ENCODE measurements around the gene KRT85. TPM values are rescaled to one million over a fixed set of nuclear protein-coding genes. Genes with fewer than 3 reads are reported as not detected.

Gene KRT85
- total and polyA plus RNA-seq, 2 experiments from 2014 or later: not detected

- no peaks in the 10 kb centered on the region for H3F3A ChIP-seq (ENCODE audit: insufficient read depth)
- H3K4me3 ChIP-seq: no peak overlapping the region
- H3K36me3 ChIP-seq (ENCODE audit: low read depth): no peaks in the 10 kb centered on the region
- H3K27ac ChIP-seq: no peak overlapping the region
- no peaks in the 10 kb centered on the region for H3K79me2 ChIP-seq (ENCODE audit: insufficient read depth)
- H3K4me1 ChIP-seq (ENCODE audit: insufficient read depth): no peaks in the 10 kb centered on the region
- TF ChIP-seq EZH2 (IDR thresholded peaks at IDR 0.05; ENCODE audit: insufficient read depth, poor library complexity, severe bottlenecking): no peak
- TF ChIP-seq EZH2phosphoT487 (IDR thresholded peaks at IDR 0.05; ENCODE audit: insufficient read depth, low read depth): no peak
- H4K20me1 ChIP-seq (ENCODE audit: insufficient read depth): no peaks in the 10 kb centered on the region
- in situ Hi-C loops (cut with MboI): no loop called here
- WGBS, 2 experiments (ENCODE audit: low coverage in 1 of 2, low lambda C conversion rate in 2 of 2, missing lambda C conversion rate in 2 of 2): 83 to 86% methylated on average over 25 to 56 of the region's 56 CpGs
- no peak for DNase-seq
- no peak overlapping the region for H3K9ac ChIP-seq
- no peak overlapping the region for H3K4me2 ChIP-seq (ENCODE audit: unreplicated experiment)
- H3K9me2 ChIP-seq (ENCODE audit: insufficient read depth): no peaks in the 10 kb centered on the region
- H3K9me3 ChIP-seq (ENCODE audit: low read depth): no peaks in the 10 kb centered on the region
- no peak overlapping the region for H2AFZ ChIP-seq
- H3K27me3 ChIP-seq (replicated peaks; ENCODE audit: insufficient read depth): peaks cover 49% of the 10 kb centered on the region
Measured at GRCh38 chr12:52356031-52356761, 11.1 kb downstream of the KRT85 start.

- H3K27ac ChIP-seq: no peak overlapping the region
- peaks cover 48% of the 10 kb centered on the region for H3K27me3 ChIP-seq (replicated peaks; ENCODE audit: insufficient read depth)
- no peaks in the 10 kb centered on the region for H4K20me1 ChIP-seq (ENCODE audit: insufficient read depth)
- no peak overlapping the region for H3K4me3 ChIP-seq
- in situ Hi-C loops (cut with MboI): no loop called here
- H3K36me3 ChIP-seq (ENCODE audit: low read depth): no peaks in the 10 kb centered on the region
- peak; percentile 22 for DNase-seq
- H3K9ac ChIP-seq: no peak overlapping the region
- no peak for TF ChIP-seq EZH2phosphoT487 (IDR thresholded peaks at IDR 0.05; ENCODE audit: insufficient read depth, low read depth)
- no peak for TF ChIP-seq EZH2 (IDR thresholded peaks at IDR 0.05; ENCODE audit: insufficient read depth, poor library complexity, severe bottlenecking)
- no peaks in the 10 kb centered on the region for H3F3A ChIP-seq (ENCODE audit: insufficient read depth)
- H2AFZ ChIP-seq: no peak overlapping the region
- no peak overlapping the region for H3K4me2 ChIP-seq (ENCODE audit: unreplicated experiment)
- H3K9me3 ChIP-seq (ENCODE audit: low read depth): no peaks in the 10 kb centered on the region
- 68 to 74% methylated on average over 8 of the region's 8 CpGs for WGBS, 2 experiments (ENCODE audit: low coverage in 1 of 2, low lambda C conversion rate in 2 of 2, missing lambda C conversion rate in 2 of 2)
- no peaks in the 10 kb centered on the region for H3K4me1 ChIP-seq (ENCODE audit: insufficient read depth)
- no peaks in the 10 kb centered on the region for H3K9me2 ChIP-seq (ENCODE audit: insufficient read depth)
- no peaks in the 10 kb centered on the region for H3K79me2 ChIP-seq (ENCODE audit: insufficient read depth)
Measured at GRCh38 chr12:52355176-52355575, 12.1 kb downstream of the KRT85 start.

GRCh38 chr12:52354200-52354599, 13.1 kb downstream of the KRT85 start:
- no peak overlapping the region for H3K4me3 ChIP-seq
- H3K4me2 ChIP-seq (ENCODE audit: unreplicated experiment): no peak overlapping the region
- no peaks in the 10 kb centered on the region for H3K79me2 ChIP-seq (ENCODE audit: insufficient read depth)
- no peaks in the 10 kb centered on the region for H3F3A ChIP-seq (ENCODE audit: insufficient read depth)
- H4K20me1 ChIP-seq (ENCODE audit: insufficient read depth): no peaks in the 10 kb centered on the region
- DNase-seq: no peak
- H3K9me2 ChIP-seq (ENCODE audit: insufficient read depth): no peaks in the 10 kb centered on the region
- H3K9me3 ChIP-seq (ENCODE audit: low read depth): no peaks in the 10 kb centered on the region
- peaks cover 48% of the 10 kb centered on the region for H3K27me3 ChIP-seq (replicated peaks; ENCODE audit: insufficient read depth)
- H2AFZ ChIP-seq: no peak overlapping the region
- TF ChIP-seq EZH2 (IDR thresholded peaks at IDR 0.05; ENCODE audit: insufficient read depth, poor library complexity, severe bottlenecking) (no peak), EZH2phosphoT487 (IDR thresholded peaks at IDR 0.05; ENCODE audit: insufficient read depth, low read depth) (no peak)
- no peak overlapping the region for H3K27ac ChIP-seq
- H3K9ac ChIP-seq: no peak overlapping the region
- WGBS, 2 experiments (ENCODE audit: low coverage in 1 of 2, low lambda C conversion rate in 2 of 2, missing lambda C conversion rate in 2 of 2): 2 to 3% methylated on average over 5 of the region's 5 CpGs
- in situ Hi-C loops (cut with MboI): no loop called here
- no peaks in the 10 kb centered on the region for H3K4me1 ChIP-seq (ENCODE audit: insufficient read depth)
- no peaks in the 10 kb centered on the region for H3K36me3 ChIP-seq (ENCODE audit: low read depth)

- Histone ChIP-seq H3F3A (ENCODE audit: insufficient read depth) (no peaks in the 10 kb centered on the region), H3K4me2 (ENCODE audit: unreplicated experiment) (no peak overlapping the region), H3K27ac (no peak overlapping the region), H3K9me3 (ENCODE audit: low read depth) (no peaks in the 10 kb centered on the region), H3K9me2 (ENCODE audit: insufficient read depth) (no peaks in the 10 kb centered on the region), H3K4me1 (ENCODE audit: insufficient read depth) (no peaks in the 10 kb centered on the region), H4K20me1 (ENCODE audit: insufficient read depth) (no peaks in the 10 kb centered on the region), H3K9ac (no peak overlapping the region), H3K4me3 (no peak overlapping the region), H3K27me3 (replicated peaks; ENCODE audit: insufficient read depth) (peaks cover 48% of the 10 kb centered on the region), H3K79me2 (ENCODE audit: insufficient read depth) (no peaks in the 10 kb centered on the region), H3K36me3 (ENCODE audit: low read depth) (no peaks in the 10 kb centered on the region), H2AFZ (no peak overlapping the region)
- WGBS, 2 experiments (ENCODE audit: low coverage in 1 of 2, low lambda C conversion rate in 2 of 2, missing lambda C conversion rate in 2 of 2): 68 to 70% methylated on average over 3 of the region's 3 CpGs
- DNase-seq: no peak
- TF ChIP-seq EZH2 (IDR thresholded peaks at IDR 0.05; ENCODE audit: insufficient read depth, poor library complexity, severe bottlenecking): no peak
- TF ChIP-seq EZH2phosphoT487 (IDR thresholded peaks at IDR 0.05; ENCODE audit: insufficient read depth, low read depth): no peak
- in situ Hi-C loops (cut with MboI): no loop called here
Measured at GRCh38 chr12:52353766-52354165, 13.5 kb downstream of the KRT85 start.
